ENCODE data around the gene RPL13A. TPM values are rescaled to one million over a fixed set of nuclear protein-coding genes. Genes with fewer than 3 reads are reported as not detected.

Gene RPL13A
- total RNA-seq, 2 donors from 2014 or later, result 4,603 to 5,026 TPM

DNA sequence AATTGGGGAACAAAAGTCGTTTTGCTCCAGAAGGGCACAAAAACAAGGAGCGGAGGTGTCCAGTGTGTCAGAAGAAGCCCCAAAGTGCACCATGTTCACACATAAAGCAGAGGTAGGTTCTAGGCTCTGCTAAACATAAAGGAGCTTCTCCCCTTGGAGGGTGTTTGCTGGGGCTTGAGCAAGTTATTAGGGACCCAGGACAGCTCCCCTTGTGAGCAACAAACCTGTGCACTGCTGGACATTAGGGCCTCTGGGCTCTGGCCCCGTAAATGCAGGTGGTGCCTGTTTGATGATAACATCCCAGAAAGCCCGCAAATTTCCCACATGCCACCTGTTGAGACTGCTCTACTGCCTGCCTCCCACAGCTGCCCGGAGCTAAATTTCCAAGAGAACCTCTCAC is 51.2 kb downstream of the RPL13A start:
- H3K27me3 Mint-ChIP-seq (ENCODE audit: low read depth), result peaks cover 11% of the 10 kb centered on the region
- H3K27ac Mint-ChIP-seq, result no peak overlapping the region
- no peaks in the 10 kb centered on the region for H3K9me3 Mint-ChIP-seq
- no peak for ATAC-seq (replicated peaks in 1 of 2)
- H3K4me3 Mint-ChIP-seq, result no peak overlapping the region
- H3K4me1 Mint-ChIP-seq (ENCODE audit: low read depth), result peaks cover 13% of the 10 kb centered on the region
- H3K36me3 Mint-ChIP-seq (ENCODE audit: insufficient read depth in 2 of 2), result no peaks in the 10 kb centered on the region
- no peak for DNase-seq

DNA sequence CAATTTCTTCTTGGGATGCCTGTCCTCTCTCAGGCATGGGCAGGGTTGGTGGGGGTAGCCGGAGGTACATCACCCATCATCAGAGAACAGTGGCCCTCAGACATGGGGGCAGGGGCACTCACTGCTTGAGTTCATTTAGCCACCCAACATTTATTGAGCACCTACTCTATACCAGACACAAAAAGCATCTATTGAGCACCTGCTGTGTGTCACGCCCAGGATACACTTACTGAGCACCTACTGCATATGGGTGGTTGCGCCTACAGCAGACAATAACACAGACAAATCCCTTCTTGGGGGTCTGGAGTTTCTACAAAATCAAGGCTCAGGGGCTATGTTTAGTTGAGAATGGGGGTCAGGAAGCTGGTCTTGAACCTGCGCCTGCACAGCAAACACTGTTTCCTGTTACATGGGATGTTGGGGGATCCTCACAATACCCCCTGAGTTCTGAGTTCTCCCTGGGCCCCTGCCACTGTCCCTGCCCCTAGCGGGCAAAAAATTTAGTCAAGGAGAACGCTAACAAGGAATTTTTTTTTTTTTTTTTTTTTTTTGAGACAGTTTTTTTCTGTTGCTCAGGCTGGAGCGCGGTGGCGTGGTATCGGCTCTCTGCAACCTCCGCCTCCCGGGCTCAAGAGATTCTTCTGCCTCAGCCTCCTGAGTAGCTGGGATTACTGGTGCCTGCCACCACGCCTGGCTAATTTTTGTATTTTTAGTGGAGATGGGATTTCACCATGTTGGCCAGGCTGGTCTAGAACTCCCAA is 52.0 kb downstream of the RPL13A start:
- no peak overlapping the region for H3K4me3 Mint-ChIP-seq
- no peak for DNase-seq
- H3K4me1 Mint-ChIP-seq (ENCODE audit: low read depth), result peaks cover 16% of the 10 kb centered on the region
- H3K36me3 Mint-ChIP-seq (ENCODE audit: insufficient read depth in 2 of 2), result no peaks in the 10 kb centered on the region
- no peak overlapping the region for H3K27ac Mint-ChIP-seq
- no peak for ATAC-seq (replicated peaks in 1 of 2)
- no peaks in the 10 kb centered on the region for H3K9me3 Mint-ChIP-seq
- peaks cover 10% of the 10 kb centered on the region for H3K27me3 Mint-ChIP-seq (ENCODE audit: low read depth)

Other genes with a start within 250 kb of the RPL13A start
- gene SLC6A16, start 162.4 kb upstream of the RPL13A start, total RNA-seq, result 1 to 10 TPM; 2.0 to 3.0 TPM
- 100 to 1,000 TPM; 248 to 262 TPM for gene CD37, start 152.2 kb upstream of the RPL13A start, total RNA-seq
- not detected for gene TEAD2, start 125.2 kb upstream of the RPL13A start, total RNA-seq
- gene DKKL1, start 123.7 kb upstream of the RPL13A start, total RNA-seq, result not detected
- 1 to 10 TPM; 1.6 to 3.0 TPM for gene KASH5, start 99.4 kb upstream of the RPL13A start, total RNA-seq
- not detected for gene PTH2, start 64.2 kb upstream of the RPL13A start, total RNA-seq
- not detected for gene GFY, start 62.2 kb upstream of the RPL13A start, total RNA-seq
- gene SLC17A7, start 46.1 kb upstream of the RPL13A start, total RNA-seq, result under 1 TPM; 0.42 to 0.74 TPM
- 100 to 1,000 TPM; 128 to 132 TPM for gene PIH1D1, start 35.8 kb upstream of the RPL13A start, total RNA-seq
- 10 to 100 TPM; 21.8 to 23.4 TPM for gene ALDH16A1, start 34.4 kb upstream of the RPL13A start, total RNA-seq
- gene FLT3LG, start 13.4 kb upstream of the RPL13A start, total RNA-seq, result 10 to 100 TPM; 69.7 to 76.3 TPM
- gene RPS11, start 8.8 kb downstream of the RPL13A start, total RNA-seq, result 1,000 to 10,000 TPM; 2,679 to 2,721 TPM
- gene FCGRT, start 25.1 kb downstream of the RPL13A start, total RNA-seq, result 10 to 100 TPM; 21.2 to 24.1 TPM
- 1 to 10 TPM; 3.2 to 4.3 TPM for gene RCN3, start 40.4 kb downstream of the RPL13A start, total RNA-seq
- 10 to 100 TPM; 66.0 to 72.7 TPM for gene NOSIP, start 92.9 kb downstream of the RPL13A start, total RNA-seq
- 1 to 10 TPM in 1 of 2 donors, under 1 TPM in 1; 0.88 to 1.1 TPM for gene PRRG2, start 93.7 kb downstream of the RPL13A start, total RNA-seq
- 10 to 100 TPM; 23.9 to 24.6 TPM for gene PRR12, start 103.6 kb downstream of the RPL13A start, total RNA-seq
- 10 to 100 TPM; 11.3 to 13.5 TPM for gene RRAS, start 152.5 kb downstream of the RPL13A start, total RNA-seq
- gene SCAF1, start 154.6 kb downstream of the RPL13A start, total RNA-seq, result 10 to 100 TPM; 57.7 to 60.1 TPM
- 100 to 1,000 TPM; 135 to 141 TPM for gene IRF3, start 178.2 kb downstream of the RPL13A start, total RNA-seq
- 10 to 100 TPM; 80.3 to 82.6 TPM for gene BCL2L12, start 178.3 kb downstream of the RPL13A start, total RNA-seq
- gene PRMT1, start 189.7 kb downstream of the RPL13A start, total RNA-seq, result 100 to 1,000 TPM; 201 to 251 TPM
- gene ADM5, start 202.0 kb downstream of the RPL13A start, total RNA-seq, result 1 to 10 TPM; 4.1 to 8.1 TPM
- gene CPT1C, start 203.5 kb downstream of the RPL13A start, total RNA-seq, result 1 to 10 TPM; 1.9 to 2.3 TPM

All from activated T-cell treated with anti-CD3 and anti-CD28 coated beads, Interleukin-2, amount 50 U/mL, for 72 hours (primary cell).